Retinal pigment epithelial cell (primary cell): Measurements from ENCODE around the gene PSMF1.

Source experiments
- DNase-seq: peaks from one replicate; pipeline ENCODE4 v3.0.0-alpha.2; 2010; ENCODE audit warnings: low read depth
- H3K4me3 ChIP-seq: 2 replicates; pipeline ENCODE4 v1.5.1; 2011; ENCODE audit warnings: mild to moderate bottlenecking, low read length, control low read depth, moderate library complexity
- CTCF ChIP-seq: conservative IDR thresholded peaks from 2 replicates; pipeline ENCODE4 v1.5.1; 2011; ENCODE audit warnings: low read depth, low read length, control low read depth, inconsistent platforms

PSMF1 gene

DNA sequence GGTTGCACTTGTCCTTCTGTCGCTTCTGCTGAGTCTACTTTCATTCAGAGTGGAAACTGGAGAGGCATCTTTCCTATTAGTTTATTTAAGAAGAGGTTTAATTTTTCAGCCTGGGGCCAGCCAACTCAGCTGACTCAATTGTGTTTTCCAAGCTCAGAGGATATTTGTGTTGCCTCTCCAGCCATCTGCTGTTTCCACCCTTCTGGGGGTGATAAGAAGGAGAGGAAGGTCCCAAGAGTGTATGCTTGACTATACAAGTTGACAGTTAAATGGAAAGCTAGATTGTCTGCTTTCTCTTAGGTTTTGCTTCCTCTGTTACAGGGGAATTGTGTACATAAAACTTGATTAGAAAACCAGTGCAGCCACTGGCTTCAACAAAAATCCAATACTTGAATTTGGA is 3.0 kb downstream of the PSMF1 start:
- TF ChIP-seq CTCF = no peak
- no peak overlapping the region for H3K4me3 ChIP-seq
- DNase-seq = no peak

DNA sequence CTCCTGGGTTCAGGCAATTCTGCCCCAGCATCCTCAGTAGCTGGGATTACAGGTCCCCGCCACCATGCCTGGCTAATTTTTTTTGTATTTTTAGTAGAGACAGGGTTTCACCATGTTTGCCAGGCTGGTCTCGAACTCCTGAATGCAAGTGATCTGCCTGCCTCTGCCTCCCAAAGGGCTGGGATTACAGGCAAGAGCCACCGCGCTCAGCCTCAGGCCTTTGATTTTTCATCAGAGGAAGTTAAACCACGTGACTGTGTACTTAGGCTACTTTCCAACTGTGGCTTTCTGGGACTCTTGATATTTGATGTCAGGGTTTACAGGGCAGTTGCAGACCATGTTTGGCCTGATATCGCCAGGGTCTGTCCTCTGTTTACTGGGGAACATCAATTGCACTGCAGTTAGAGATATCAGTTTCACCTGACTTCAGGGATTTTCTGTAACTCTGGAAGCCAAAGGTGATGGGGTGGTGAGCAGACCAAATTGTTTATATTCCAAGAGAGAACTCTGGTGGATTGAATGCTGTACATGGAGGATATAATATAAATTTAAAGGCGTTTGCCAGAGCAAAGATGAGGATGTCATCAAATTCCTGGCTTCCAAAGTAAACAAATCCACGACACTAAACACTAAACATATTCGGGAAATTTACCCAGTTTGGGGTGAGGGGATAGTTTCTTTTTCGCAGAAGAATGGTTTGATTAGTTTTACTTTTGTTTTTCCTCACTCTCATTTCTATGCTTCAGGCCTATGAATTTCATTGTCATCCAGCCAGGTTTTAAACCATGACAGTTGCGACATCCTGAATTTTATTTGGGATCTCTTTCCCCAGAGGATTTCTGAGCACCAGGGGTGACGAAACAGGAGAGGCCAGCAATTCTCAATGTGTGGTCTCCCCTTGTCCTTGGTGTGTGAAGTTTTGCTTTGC is 4.2 kb downstream of the PSMF1 start:
- no peak overlapping the region for H3K4me3 ChIP-seq
- no peak for TF ChIP-seq CTCF
- no peak for DNase-seq

GRCh38 chr20:1123666-1124065 is 5.3 kb downstream of the PSMF1 start:
- no peak overlapping the region for H3K4me3 ChIP-seq
- DNase-seq = no peak
- no peak for TF ChIP-seq CTCF

DNA sequence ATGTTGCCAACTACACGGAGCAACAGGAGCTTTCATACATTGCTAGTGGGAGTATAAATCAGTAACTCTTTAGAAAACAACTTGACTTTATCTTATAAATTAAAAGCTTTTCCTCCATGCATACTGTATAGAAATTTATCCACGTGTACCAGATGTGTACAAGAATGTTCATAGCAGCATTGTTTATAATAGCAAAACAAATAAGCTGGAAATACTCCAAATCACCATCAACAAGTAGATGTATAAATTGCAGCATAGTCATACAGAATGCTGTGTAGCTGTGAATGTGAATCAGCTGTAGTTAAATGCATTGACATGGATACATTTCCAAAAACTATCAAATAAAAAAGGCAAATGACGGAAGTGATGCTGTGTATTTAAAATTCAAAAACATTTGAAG is 6.0 kb downstream of the PSMF1 start:
- DNase-seq = no peak
- H3K4me3 ChIP-seq = no peak overlapping the region
- no peak for TF ChIP-seq CTCF

DNA sequence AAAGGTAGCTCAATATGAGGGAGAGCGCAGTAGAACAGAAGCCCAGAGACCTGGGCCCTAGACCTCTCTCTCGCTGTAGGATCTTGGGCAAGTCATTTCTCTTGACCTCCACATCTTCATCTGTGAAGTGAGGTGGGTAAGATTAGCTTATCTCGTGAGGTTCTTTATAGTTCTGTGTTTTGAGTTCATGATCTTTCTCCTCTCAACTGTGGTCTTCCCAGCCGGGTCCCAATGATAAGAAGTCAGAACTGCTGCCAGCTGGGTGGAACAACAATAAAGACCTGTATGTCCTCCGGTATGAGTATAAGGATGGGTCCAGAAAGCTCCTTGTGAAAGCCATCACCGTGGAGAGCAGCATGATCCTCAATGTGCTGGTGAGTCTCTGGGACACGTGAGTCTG is 6.9 kb downstream of the PSMF1 start:
- no peak for DNase-seq
- H3K4me3 ChIP-seq = no peak overlapping the region
- no peak for TF ChIP-seq CTCF

DNA sequence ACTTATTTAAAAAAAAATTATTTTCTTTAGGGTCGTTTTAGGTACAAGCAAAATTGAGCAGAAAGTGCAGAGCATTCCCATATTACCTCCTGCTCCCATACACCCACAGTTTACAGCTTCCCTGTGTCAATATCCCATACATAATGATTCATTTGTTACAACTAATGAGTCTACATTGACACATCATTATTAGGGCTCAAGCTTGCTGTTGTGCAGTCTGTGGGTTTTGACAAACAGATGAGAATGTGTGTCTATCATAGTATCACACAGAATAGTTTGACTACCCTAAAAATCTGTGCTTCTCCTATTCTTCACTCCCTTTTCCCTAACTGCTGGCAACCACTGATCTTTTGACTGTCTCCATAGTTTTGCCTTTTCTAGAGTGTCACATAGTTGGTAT is 9.4 kb downstream of the PSMF1 start:
- H3K4me3 ChIP-seq = no peak overlapping the region
- DNase-seq = no peak
- no peak for TF ChIP-seq CTCF

GRCh38 chr20:1130058-1130694 is 11.8 kb downstream of the PSMF1 start:
- TF ChIP-seq CTCF = no peak

More at GRCh38 chr20:1130058-1130694, 11.8 kb downstream of the PSMF1 start:
- DNase-seq = no peak
- no peak overlapping the region for H3K4me3 ChIP-seq
